Trophoblast cell (in vitro differentiated cells and primary cell): Measurements from ENCODE around the gene RNASE7.

Experiments used
- DNase-seq, 2 donors: peaks; one replicate each; pipeline ENCODE4 v3.0.0-alpha.2; 2016
- H2AFZ ChIP-seq: 2 replicates; pipeline ENCODE4 v1.6.1; 2013; ENCODE audit warnings: low read length, moderate library complexity, mild to moderate bottlenecking; ENCODE audit not compliant: insufficient read depth, poor library complexity
- H2AK5ac ChIP-seq: 2 replicates; pipeline ENCODE4 v1.6.1; 2013; ENCODE audit warnings: mild to moderate bottlenecking, low read length
- H2BK120ac ChIP-seq: 2 replicates; pipeline ENCODE4 v1.6.1; 2013; ENCODE audit warnings: low read length, mild to moderate bottlenecking, moderate library complexity; ENCODE audit not compliant: insufficient read depth, poor library complexity
- H2BK12ac ChIP-seq: 2 replicates; pipeline ENCODE4 v1.6.1; 2013; ENCODE audit warnings: mild to moderate bottlenecking, low read length, moderate library complexity
- H2BK5ac ChIP-seq: 2 replicates; pipeline ENCODE4 v1.6.1; 2013; ENCODE audit warnings: low read length, low read depth, moderate library complexity, mild to moderate bottlenecking; ENCODE audit not compliant: poor library complexity
- H3K14ac ChIP-seq: 2 replicates; pipeline ENCODE4 v1.6.1; 2013; ENCODE audit warnings: mild to moderate bottlenecking, low read length
- H3K18ac ChIP-seq: 2 replicates; pipeline ENCODE4 v1.6.1; 2013; ENCODE audit warnings: mild to moderate bottlenecking, low read length
- H3K23ac ChIP-seq: 2 replicates; pipeline ENCODE4 v1.6.1; 2013; ENCODE audit warnings: low read length
- H3K27ac ChIP-seq: 2 replicates; pipeline ENCODE4 v1.5.1; 2013; ENCODE audit warnings: low read depth, mild to moderate bottlenecking, inconsistent platforms, low read length, moderate library complexity
- H3K27me3 ChIP-seq: 2 replicates; pipeline ENCODE4 v1.6.1; 2013; ENCODE audit warnings: inconsistent platforms, mild to moderate bottlenecking, low read length, moderate library complexity; ENCODE audit not compliant: insufficient read depth
- H3K36me3 ChIP-seq, 2 experiments: 1 replicate in 1 of 2; 2 replicates in 1 of 2; pipeline ENCODE4 v1.6.1; 2013; ENCODE audit warnings: low read length in 2 of 2, mild to moderate bottlenecking in 2 of 2, moderate library complexity in 1 of 2; ENCODE audit not compliant: insufficient read depth in 2 of 2, control insufficient read depth in 1 of 2
- H3K4ac ChIP-seq: 2 replicates; pipeline ENCODE4 v1.6.1; 2013; ENCODE audit warnings: low read depth, mild to moderate bottlenecking, low read length, moderate library complexity
- H3K4me1 ChIP-seq, 2 experiments: 1 replicate in 1 of 2; 2 replicates in 1 of 2; pipeline ENCODE4 v1.6.1; 2013; ENCODE audit warnings: low read length in 2 of 2, mild to moderate bottlenecking in 2 of 2, moderate library complexity in 1 of 2; ENCODE audit not compliant: insufficient read depth in 2 of 2, control insufficient read depth in 1 of 2
- H3K4me2 ChIP-seq: 2 replicates; pipeline ENCODE4 v1.6.1; 2013; ENCODE audit warnings: inconsistent platforms, mild to moderate bottlenecking, low read length, moderate library complexity
- H3K4me3 ChIP-seq: 2 replicates; pipeline ENCODE4 v1.5.1; 2013; ENCODE audit warnings: mild to moderate bottlenecking, low read depth, low read length, inconsistent platforms
- H3K79me1 ChIP-seq: one replicate; pipeline ENCODE4 v1.6.1; 2013; ENCODE audit warnings: low read length
- H3K79me2 ChIP-seq: 2 replicates; pipeline ENCODE4 v1.6.1; 2013; ENCODE audit warnings: low read length, mild to moderate bottlenecking; ENCODE audit not compliant: control insufficient read depth, insufficient read depth, poor library complexity
- H3K9ac ChIP-seq: 2 replicates; pipeline ENCODE4 v1.6.1; 2013; ENCODE audit warnings: mild to moderate bottlenecking, low read length
- H3K9me3 ChIP-seq: 2 replicates; pipeline ENCODE4 v1.6.1; 2013; ENCODE audit warnings: low read depth, mild to moderate bottlenecking, control low read depth, inconsistent platforms, low read length; ENCODE audit not compliant: insufficient read depth
- H4K12ac ChIP-seq: 2 replicates; pipeline ENCODE4 v1.6.1; 2013; ENCODE audit warnings: low read depth, mild to moderate bottlenecking, low read length, moderate library complexity
- H4K8ac ChIP-seq: 2 replicates; pipeline ENCODE4 v1.6.1; 2013; ENCODE audit warnings: low read depth, mild to moderate bottlenecking, low read length, moderate library complexity
- H4K91ac ChIP-seq: one replicate; pipeline ENCODE4 v1.6.1; 2013; ENCODE audit warnings: low read depth, mild to moderate bottlenecking, low read length, moderate library complexity
- WGBS: extraction: QIAGEN DNeasy Blood & Tissue Kit; methylation state at CpG from one replicate; pipeline ENCODE4 v1.1.7; 2013; ENCODE audit warnings: missing lambda C conversion rate; ENCODE audit not compliant: insufficient read length, insufficient coverage; ENCODE audit errors: extremely low coverage; 5-methylcytosine and 5-hydroxymethylcytosine counted together

Gene RNASE7

DNA sequence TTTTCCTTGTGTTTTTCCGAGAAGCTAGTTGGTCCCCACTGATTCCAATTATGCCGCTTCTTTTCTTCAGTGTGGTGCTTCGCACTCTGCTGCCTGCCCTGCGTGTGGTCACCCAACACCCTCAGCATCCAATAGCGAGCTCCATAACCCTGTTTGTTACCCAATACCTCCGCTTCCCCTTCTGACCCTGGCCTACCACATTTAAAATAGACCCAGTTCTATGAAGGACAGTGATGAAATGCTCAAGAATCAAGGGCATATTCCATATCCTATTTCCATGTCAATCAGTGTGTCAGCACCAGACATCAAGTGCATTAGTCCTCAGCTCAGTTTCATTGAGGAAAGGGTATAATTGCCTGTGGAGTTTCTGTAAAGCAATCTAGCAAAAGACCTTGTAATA is 26.9 kb upstream of the RNASE7 start:
- Histone ChIP-seq H3K4ac (no peak overlapping the region), H2BK12ac (no peak overlapping the region), H3K23ac (no peak overlapping the region), H3K18ac (no peak overlapping the region), H3K4me3 (no peak overlapping the region), H3K36me3 (peaks cover 0 to 10% of the 10 kb centered on the region in 2 experiments), H3K79me2 (no peaks in the 10 kb centered on the region), H2BK120ac (no peak overlapping the region), H3K14ac (no peak overlapping the region), H4K12ac (no peak overlapping the region), H3K27me3 (no peaks in the 10 kb centered on the region), H3K4me2 (no peak overlapping the region), H3K9me3 (no peaks in the 10 kb centered on the region), H4K8ac (no peak overlapping the region), H2AFZ (no peak overlapping the region), H4K91ac (no peak overlapping the region), H3K27ac (no peak overlapping the region), H3K9ac (no peak overlapping the region), H3K79me1 (no peaks in the 10 kb centered on the region), H3K4me1 (peaks cover 0 to 4% of the 10 kb centered on the region in 2 experiments), H2AK5ac (no peak overlapping the region), H2BK5ac (no peak overlapping the region)
- DNase-seq = no peak
- no CpG with 5 or more reads among the region's 6 CpGs for WGBS

DNA sequence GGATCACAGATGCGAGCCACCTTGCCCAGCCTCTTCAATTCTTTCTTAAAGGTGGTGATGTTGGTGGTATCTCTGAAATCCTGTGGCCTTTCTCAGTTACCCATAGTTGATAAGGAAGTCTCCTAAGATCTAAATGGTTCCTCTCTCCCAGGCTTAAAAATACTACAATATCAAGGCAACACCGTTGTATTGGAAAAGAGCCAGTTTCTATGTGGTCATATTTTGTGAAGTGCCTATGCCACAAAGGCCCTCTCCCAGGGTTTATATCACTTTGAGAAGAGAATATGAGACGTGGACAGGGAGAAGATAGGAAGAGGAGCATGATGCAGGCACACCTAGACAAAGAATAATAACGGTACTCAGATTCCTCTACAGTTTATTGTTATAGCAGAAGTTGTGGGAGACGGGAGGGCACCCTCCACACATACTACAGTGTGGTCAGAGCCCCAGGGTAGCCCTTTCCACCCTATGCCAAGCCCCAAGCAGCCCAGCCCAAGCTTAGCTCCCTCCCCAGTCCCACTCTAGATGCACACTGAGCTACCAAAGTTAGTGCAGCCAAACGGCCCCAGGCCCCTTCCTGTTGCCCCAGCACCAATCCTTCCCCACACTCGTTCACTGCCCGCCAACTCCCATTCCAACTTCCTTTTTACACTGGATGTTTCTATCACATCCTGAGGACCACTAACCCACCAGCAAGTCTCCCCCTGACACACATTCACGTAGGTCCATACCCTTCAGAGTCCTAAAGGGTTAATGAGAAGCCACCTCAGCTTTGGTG is 25.6 kb upstream of the RNASE7 start:
- Histone ChIP-seq H2BK5ac (no peak overlapping the region), H3K79me2 (no peaks in the 10 kb centered on the region), H3K4me2 (no peak overlapping the region), H3K27ac (no peak overlapping the region), H2BK120ac (no peak overlapping the region), H4K12ac (no peak overlapping the region), H3K36me3 (peaks cover 0 to 10% of the 10 kb centered on the region in 2 experiments), H3K14ac (no peak overlapping the region), H3K9me3 (no peaks in the 10 kb centered on the region), H3K27me3 (no peaks in the 10 kb centered on the region), H3K23ac (no peak overlapping the region), H3K4ac (no peak overlapping the region), H4K91ac (no peak overlapping the region), H3K4me3 (no peak overlapping the region), H4K8ac (no peak overlapping the region), H3K79me1 (no peaks in the 10 kb centered on the region), H3K18ac (no peak overlapping the region), H3K9ac (no peak overlapping the region), H3K4me1 (peaks cover 4 to 6% of the 10 kb centered on the region in 2 experiments), H2AK5ac (no peak overlapping the region), H2BK12ac (no peak overlapping the region), H2AFZ (no peak overlapping the region)
- WGBS = no CpG with 5 or more reads among the region's 9 CpGs
- DNase-seq = no peak

DNA sequence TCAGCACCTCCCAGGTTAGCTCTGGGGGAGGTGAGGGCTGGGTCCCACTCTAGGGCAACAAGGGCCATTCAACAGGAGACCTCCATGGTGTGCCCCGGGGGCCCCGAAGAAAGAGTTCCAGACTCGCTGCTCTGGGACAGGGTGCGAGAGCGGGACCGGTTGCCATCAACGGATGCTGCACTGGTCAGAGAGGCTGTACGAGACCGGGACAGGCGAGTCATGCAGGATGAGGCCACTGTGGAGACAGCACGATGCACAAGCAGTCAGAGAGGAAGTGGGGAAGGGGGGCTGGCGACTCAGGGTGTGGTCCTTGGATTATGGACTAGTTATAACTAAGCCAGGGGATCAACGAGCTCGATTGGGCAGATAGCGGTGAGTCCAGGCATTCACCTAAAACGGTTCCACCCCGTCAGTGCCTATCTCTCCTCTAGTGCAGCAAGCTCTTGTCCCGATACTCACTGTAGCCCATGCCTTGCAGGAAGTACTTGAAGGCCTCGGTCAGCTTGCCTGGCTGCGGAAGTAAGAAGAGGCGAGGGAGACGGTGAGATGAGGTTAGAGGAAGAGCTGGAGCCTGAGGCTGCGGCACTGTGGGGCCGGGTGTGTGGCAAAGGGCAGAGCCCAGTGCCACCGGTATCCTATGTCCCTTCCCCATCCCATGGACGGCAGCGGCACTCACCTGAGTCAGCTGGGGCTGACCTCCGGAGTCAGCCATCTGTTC is 24.5 kb upstream of the RNASE7 start:
- H3K79me2 ChIP-seq = no peaks in the 10 kb centered on the region
- H3K14ac ChIP-seq = no peak overlapping the region
- H3K4me3 ChIP-seq = no peak overlapping the region
- H2AFZ ChIP-seq = no peak overlapping the region
- H3K18ac ChIP-seq = no peak overlapping the region
- H3K36me3 ChIP-seq = peaks cover 0 to 10% of the 10 kb centered on the region in 2 experiments
- no peak overlapping the region for H2AK5ac ChIP-seq
- H3K4me1 ChIP-seq = peaks cover 4 to 6% of the 10 kb centered on the region in 2 experiments
- H3K9ac ChIP-seq = no peak overlapping the region
- no peak for DNase-seq
- H2BK120ac ChIP-seq = no peak overlapping the region
- H2BK12ac ChIP-seq = no peak overlapping the region
- H4K8ac ChIP-seq = no peak overlapping the region
- no CpG with 5 or more reads among the region's 28 CpGs for WGBS
- no peak overlapping the region for H3K4ac ChIP-seq
- no peak overlapping the region for H4K91ac ChIP-seq
- no peaks in the 10 kb centered on the region for H3K79me1 ChIP-seq
- no peak overlapping the region for H3K4me2 ChIP-seq
- H2BK5ac ChIP-seq = no peak overlapping the region
- no peak overlapping the region for H4K12ac ChIP-seq
- H3K9me3 ChIP-seq = no peaks in the 10 kb centered on the region
- H3K23ac ChIP-seq = no peak overlapping the region
- H3K27me3 ChIP-seq = no peaks in the 10 kb centered on the region
- H3K27ac ChIP-seq = no peak overlapping the region

DNA sequence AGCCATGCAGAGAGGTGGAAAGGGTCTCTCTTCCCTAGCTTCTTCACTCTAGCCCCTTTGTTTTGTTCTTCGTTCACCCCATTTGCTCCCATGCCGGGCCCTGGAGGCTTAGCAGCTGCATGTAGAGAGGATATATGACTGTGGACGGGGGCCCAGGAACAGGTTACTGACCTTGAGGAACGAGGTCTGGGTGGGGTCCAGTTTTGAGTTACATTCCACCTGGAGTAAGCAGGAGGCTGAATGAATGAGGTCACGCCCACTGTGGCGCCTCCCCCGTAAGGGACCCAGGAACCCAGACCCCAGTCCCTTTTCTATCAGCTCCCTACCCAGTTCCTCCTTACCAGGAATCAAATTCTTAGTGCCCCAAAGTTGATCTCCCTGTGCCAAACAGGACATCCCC is 23.9 kb upstream of the RNASE7 start:
- H2AFZ ChIP-seq = no peak overlapping the region
- WGBS = no CpG with 5 or more reads among the region's 7 CpGs
- no peak overlapping the region for H4K8ac ChIP-seq
- H3K4me1 ChIP-seq = peaks cover 4 to 6% of the 10 kb centered on the region in 2 experiments
- H2BK120ac ChIP-seq = no peak overlapping the region
- no peak for DNase-seq
- H3K23ac ChIP-seq = no peak overlapping the region
- no peak overlapping the region for H3K27ac ChIP-seq
- H2BK5ac ChIP-seq = no peak overlapping the region
- H3K9ac ChIP-seq = no peak overlapping the region
- no peak overlapping the region for H3K14ac ChIP-seq
- H3K79me2 ChIP-seq = no peaks in the 10 kb centered on the region
- H3K79me1 ChIP-seq = no peaks in the 10 kb centered on the region
- no peak overlapping the region for H2BK12ac ChIP-seq
- H3K9me3 ChIP-seq = no peaks in the 10 kb centered on the region
- peaks cover 0 to 10% of the 10 kb centered on the region in 2 experiments for H3K36me3 ChIP-seq
- H3K4me2 ChIP-seq = no peak overlapping the region
- H3K18ac ChIP-seq = no peak overlapping the region
- H3K4me3 ChIP-seq = no peak overlapping the region
- H3K27me3 ChIP-seq = no peaks in the 10 kb centered on the region
- no peak overlapping the region for H4K12ac ChIP-seq
- H2AK5ac ChIP-seq = no peak overlapping the region
- no peak overlapping the region for H4K91ac ChIP-seq
- H3K4ac ChIP-seq = no peak overlapping the region
